Measurements from ENCODE around the gene PCSK5.

- TF ChIP-seq REST (IDR thresholded peaks at IDR 0.05; ENCODE audit: low read depth) (no peak), NFIC (IDR thresholded peaks at IDR 0.05) (no peak), MAX (IDR thresholded peaks at IDR 0.05) (no peak), RAD21 (IDR thresholded peaks at IDR 0.05; ENCODE audit: low read depth) (no peak)
Measured at GRCh38 chr9:76022317-76022716, 131.8 kb downstream of the PCSK5 start.

All from Ishikawa (cell line).